ENCODE results near the gene OSBPL10.

The OSBPL10 gene

GRCh38 chr3:31890742-31891469 is 90.2 kb downstream of the OSBPL10 start:
- TF ChIP-seq POLR2A (IDR thresholded peaks at IDR 0.05; ENCODE audit: low read depth, low read length) (no peak), SPI1 (IDR thresholded peaks at IDR 0.05; ENCODE audit: low read depth, low read length) (no peak), TAF1 (IDR thresholded peaks at IDR 0.05; ENCODE audit: low read depth, low read length) (no peak), POU2F2 (IDR thresholded peaks at IDR 0.05; ENCODE audit: low read depth, low read length) (no peak), PAX5 (IDR thresholded peaks at IDR 0.05; ENCODE audit: insufficient read depth, low read length, severe bottlenecking) (no peak), POLR2AphosphoS5 (IDR thresholded peaks at IDR 0.05; ENCODE audit: low read depth, low read length) (no peak)
- DNase-seq (ENCODE audit: insufficient read length, low spot score) (no peak), FAIRE-seq (no peak)

- TF ChIP-seq SPI1 (IDR thresholded peaks at IDR 0.05; ENCODE audit: low read depth, low read length): no peak
- TF ChIP-seq POLR2AphosphoS5 (IDR thresholded peaks at IDR 0.05; ENCODE audit: low read depth, low read length): no peak
- TF ChIP-seq PAX5 (IDR thresholded peaks at IDR 0.05; ENCODE audit: insufficient read depth, low read length, severe bottlenecking): no peak
- TF ChIP-seq POU2F2 (IDR thresholded peaks at IDR 0.05; ENCODE audit: low read depth, low read length): no peak
- no peak for TF ChIP-seq TAF1 (IDR thresholded peaks at IDR 0.05; ENCODE audit: low read depth, low read length)
- no peak for TF ChIP-seq POLR2A (IDR thresholded peaks at IDR 0.05; ENCODE audit: low read depth, low read length)
- DNase-seq (ENCODE audit: insufficient read length, low spot score): no peak
- no peak for FAIRE-seq
Measured at GRCh38 chr3:31890007-31890406, 91.1 kb downstream of the OSBPL10 start.

DNA sequence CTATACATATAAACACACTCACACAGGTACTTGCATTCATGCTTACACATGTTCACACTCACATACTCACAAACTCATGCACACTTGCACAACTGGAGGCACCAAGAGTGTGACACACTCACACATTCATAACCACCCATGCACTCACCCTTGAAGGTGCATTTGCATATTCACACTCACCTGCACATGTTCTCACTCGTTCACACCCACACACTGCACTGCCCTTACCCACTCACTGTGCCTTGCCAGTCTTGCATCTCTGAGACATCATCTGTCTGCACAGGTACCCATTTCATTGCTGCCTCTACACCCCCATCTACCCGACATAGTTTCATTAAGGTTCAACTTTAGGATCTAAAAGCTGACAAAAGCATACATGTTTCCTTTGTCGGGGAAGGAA is 95.8 kb downstream of the OSBPL10 start:
- FAIRE-seq (peak; percentile 28), DNase-seq (ENCODE audit: insufficient read length, low spot score) (no peak)
- TF ChIP-seq TAF1 (IDR thresholded peaks at IDR 0.05; ENCODE audit: low read depth, low read length) (no peak), SPI1 (IDR thresholded peaks at IDR 0.05; ENCODE audit: low read depth, low read length) (no peak), POLR2A (IDR thresholded peaks at IDR 0.05; ENCODE audit: low read depth, low read length) (no peak), PAX5 (IDR thresholded peaks at IDR 0.05; ENCODE audit: insufficient read depth, low read length, severe bottlenecking) (no peak), POLR2AphosphoS5 (IDR thresholded peaks at IDR 0.05; ENCODE audit: low read depth, low read length) (no peak), POU2F2 (IDR thresholded peaks at IDR 0.05; ENCODE audit: low read depth, low read length) (no peak)

- no peak for DNase-seq (ENCODE audit: insufficient read length, low spot score)
- no peak for TF ChIP-seq SPI1 (IDR thresholded peaks at IDR 0.05; ENCODE audit: low read depth, low read length)
- TF ChIP-seq TAF1 (IDR thresholded peaks at IDR 0.05; ENCODE audit: low read depth, low read length): no peak
- no peak for TF ChIP-seq POLR2AphosphoS5 (IDR thresholded peaks at IDR 0.05; ENCODE audit: low read depth, low read length)
- no peak for TF ChIP-seq PAX5 (IDR thresholded peaks at IDR 0.05; ENCODE audit: insufficient read depth, low read length, severe bottlenecking)
- TF ChIP-seq POLR2A (IDR thresholded peaks at IDR 0.05; ENCODE audit: low read depth, low read length): no peak
- no peak for TF ChIP-seq POU2F2 (IDR thresholded peaks at IDR 0.05; ENCODE audit: low read depth, low read length)
- FAIRE-seq: no peak
Measured at GRCh38 chr3:31884251-31884650, 96.8 kb downstream of the OSBPL10 start.

- TF ChIP-seq POLR2A (IDR thresholded peaks at IDR 0.05; ENCODE audit: low read depth, low read length) (no peak), TAF1 (IDR thresholded peaks at IDR 0.05; ENCODE audit: low read depth, low read length) (no peak), PAX5 (IDR thresholded peaks at IDR 0.05; ENCODE audit: insufficient read depth, low read length, severe bottlenecking) (no peak), POU2F2 (IDR thresholded peaks at IDR 0.05; ENCODE audit: low read depth, low read length) (no peak), POLR2AphosphoS5 (IDR thresholded peaks at IDR 0.05; ENCODE audit: low read depth, low read length) (no peak), SPI1 (IDR thresholded peaks at IDR 0.05; ENCODE audit: low read depth, low read length) (no peak)
- no peak for DNase-seq (ENCODE audit: insufficient read length, low spot score)
- FAIRE-seq: no peak
Measured at GRCh38 chr3:31882895-31883294, 98.2 kb downstream of the OSBPL10 start.

DNA sequence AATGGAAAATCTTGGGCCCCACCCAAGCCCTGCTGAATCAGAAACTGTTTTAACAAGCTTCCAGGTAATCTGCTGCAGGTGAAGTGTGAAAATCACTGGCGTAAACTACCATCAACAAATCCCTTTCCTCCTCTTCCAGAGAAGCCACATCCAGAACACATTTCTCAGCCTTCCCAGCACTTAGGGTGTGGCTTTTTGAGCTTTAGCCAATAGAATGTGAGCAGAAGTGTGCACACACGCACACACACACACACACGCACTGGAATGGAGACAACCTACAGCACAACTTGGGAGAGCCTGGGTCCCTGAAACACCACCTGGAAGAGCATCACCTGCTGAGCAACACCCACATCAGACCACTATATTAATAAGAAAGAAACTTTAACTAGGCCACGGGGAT is 98.6 kb downstream of the OSBPL10 start:
- FAIRE-seq (no peak), DNase-seq (ENCODE audit: insufficient read length, low spot score) (no peak)
- TF ChIP-seq POU2F2 (IDR thresholded peaks at IDR 0.05; ENCODE audit: low read depth, low read length) (no peak), PAX5 (IDR thresholded peaks at IDR 0.05; ENCODE audit: insufficient read depth, low read length, severe bottlenecking) (no peak), POLR2A (IDR thresholded peaks at IDR 0.05; ENCODE audit: low read depth, low read length) (no peak), TAF1 (IDR thresholded peaks at IDR 0.05; ENCODE audit: low read depth, low read length) (no peak), SPI1 (IDR thresholded peaks at IDR 0.05; ENCODE audit: low read depth, low read length) (no peak), POLR2AphosphoS5 (IDR thresholded peaks at IDR 0.05; ENCODE audit: low read depth, low read length) (no peak)

DNA sequence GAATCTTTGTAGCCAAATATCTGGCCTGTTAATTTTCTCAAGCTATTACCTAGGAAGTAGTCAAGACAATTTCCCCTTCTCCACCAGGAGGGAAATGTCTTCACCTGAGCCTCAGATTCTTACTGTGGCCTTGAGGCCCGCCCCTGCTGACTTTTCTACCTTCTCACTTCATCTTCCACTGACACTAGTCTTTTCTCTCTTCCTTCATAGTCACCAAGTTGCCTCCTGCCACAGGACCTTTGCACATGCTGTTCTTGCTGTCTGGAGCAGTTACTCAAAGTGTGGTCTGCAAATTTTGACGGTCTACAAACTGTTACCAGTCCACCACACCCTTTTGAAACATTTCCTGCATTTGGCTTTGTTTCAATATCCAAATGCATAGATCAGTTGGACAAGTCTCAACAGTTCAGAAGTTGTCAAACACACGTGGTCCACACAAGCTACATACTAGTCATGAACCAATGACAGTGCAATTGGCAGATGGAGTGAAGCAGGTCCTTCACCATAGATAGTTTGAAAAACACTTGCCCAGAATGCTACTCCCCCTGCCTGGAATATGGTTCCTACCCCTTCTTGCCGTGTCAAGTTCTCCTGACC is 100.5 kb downstream of the OSBPL10 start:
- FAIRE-seq (no peak), DNase-seq (ENCODE audit: insufficient read length, low spot score) (no peak)
- TF ChIP-seq POU2F2 (IDR thresholded peaks at IDR 0.05; ENCODE audit: low read depth, low read length): no peak
- TF ChIP-seq PAX5 (IDR thresholded peaks at IDR 0.05; ENCODE audit: insufficient read depth, low read length, severe bottlenecking): no peak
- no peak for TF ChIP-seq POLR2A (IDR thresholded peaks at IDR 0.05; ENCODE audit: low read depth, low read length)
- TF ChIP-seq SPI1 (IDR thresholded peaks at IDR 0.05; ENCODE audit: low read depth, low read length): no peak
- no peak for TF ChIP-seq TAF1 (IDR thresholded peaks at IDR 0.05; ENCODE audit: low read depth, low read length)
- TF ChIP-seq POLR2AphosphoS5 (IDR thresholded peaks at IDR 0.05; ENCODE audit: low read depth, low read length): no peak

GRCh38 chr3:31880020-31880419 is 101.0 kb downstream of the OSBPL10 start:
- FAIRE-seq: no peak
- no peak for TF ChIP-seq PAX5 (IDR thresholded peaks at IDR 0.05; ENCODE audit: insufficient read depth, low read length, severe bottlenecking)
- TF ChIP-seq POLR2A (IDR thresholded peaks at IDR 0.05; ENCODE audit: low read depth, low read length): no peak
- no peak for TF ChIP-seq POLR2AphosphoS5 (IDR thresholded peaks at IDR 0.05; ENCODE audit: low read depth, low read length)
- DNase-seq (ENCODE audit: insufficient read length, low spot score): no peak

- no peak for TF ChIP-seq TAF1 (IDR thresholded peaks at IDR 0.05; ENCODE audit: low read depth, low read length)
- TF ChIP-seq POLR2A (IDR thresholded peaks at IDR 0.05; ENCODE audit: low read depth, low read length): no peak
- TF ChIP-seq SPI1 (IDR thresholded peaks at IDR 0.05; ENCODE audit: low read depth, low read length): no peak
- no peak for TF ChIP-seq POU2F2 (IDR thresholded peaks at IDR 0.05; ENCODE audit: low read depth, low read length)
- TF ChIP-seq POLR2AphosphoS5 (IDR thresholded peaks at IDR 0.05; ENCODE audit: low read depth, low read length): no peak
- TF ChIP-seq PAX5 (IDR thresholded peaks at IDR 0.05; ENCODE audit: insufficient read depth, low read length, severe bottlenecking): no peak
- DNase-seq (ENCODE audit: insufficient read length, low spot score): no peak
- FAIRE-seq: no peak
Measured at GRCh38 chr3:31879365-31879764, 101.7 kb downstream of the OSBPL10 start.
